Measurements from ENCODE around the gene LYZL1.

- TF ChIP-seq CTCF (IDR thresholded peaks at IDR 0.05) (no peak), POLR2A (IDR thresholded peaks at IDR 0.05) (no peak)
Measured at GRCh38 chr10:29327746-29328102, 38.9 kb downstream of the LYZL1 start.

Data from testis (tissue), 2 donors.